ENCODE results near the gene ACAN.

The ACAN gene

GRCh38 chr15:88799341-88799740, 3.9 kb upstream of the ACAN start:
- no peak overlapping the region for H3K4me3 ChIP-seq (replicated peaks; ENCODE audit: low read depth, low read length)
- no peak for DNase-seq (ENCODE audit: low read depth)
- no peak for TF ChIP-seq CTCF (IDR thresholded peaks at IDR 0.05; ENCODE audit: low read length, missing control alignments)

- no peak for TF ChIP-seq CTCF (IDR thresholded peaks at IDR 0.05; ENCODE audit: low read length, missing control alignments)
- DNase-seq (ENCODE audit: low read depth) = peak; percentile 9
- H3K4me3 ChIP-seq (replicated peaks; ENCODE audit: low read depth, low read length) = no peak overlapping the region
These were observed 3.2 kb upstream of the ACAN start for GRCh38 chr15:88800026-88800425.

- no peak overlapping the region for H3K4me3 ChIP-seq (replicated peaks; ENCODE audit: low read depth, low read length)
- DNase-seq (ENCODE audit: low read depth) = no peak
- TF ChIP-seq CTCF (IDR thresholded peaks at IDR 0.05; ENCODE audit: low read length, missing control alignments) = no peak
These were observed 2.5 kb upstream of the ACAN start for GRCh38 chr15:88800738-88801137.

- no peak for DNase-seq (ENCODE audit: low read depth)
- H3K4me3 ChIP-seq (replicated peaks; ENCODE audit: low read depth, low read length) = no peak overlapping the region
- TF ChIP-seq CTCF (IDR thresholded peaks at IDR 0.05; ENCODE audit: low read length, missing control alignments) = no peak
These were observed 816 bp upstream of the ACAN start for GRCh38 chr15:88802250-88802990.

GRCh38 chr15:88802991-88803240, 320 bp upstream of the ACAN start:
- H3K4me3 ChIP-seq (replicated peaks; ENCODE audit: low read depth, low read length) = no peak overlapping the region
- TF ChIP-seq CTCF (IDR thresholded peaks at IDR 0.05; ENCODE audit: low read length, missing control alignments) = no peak
- no peak for DNase-seq (ENCODE audit: low read depth)

GRCh38 chr15:88803920-88804247, 648 bp downstream of the ACAN start:
- no peak for DNase-seq (ENCODE audit: low read depth)
- no peak for TF ChIP-seq CTCF (IDR thresholded peaks at IDR 0.05; ENCODE audit: low read length, missing control alignments)
- no peak overlapping the region for H3K4me3 ChIP-seq (replicated peaks; ENCODE audit: low read depth, low read length)

- no peak overlapping the region for H3K4me3 ChIP-seq (replicated peaks; ENCODE audit: low read depth, low read length)
- no peak for DNase-seq (ENCODE audit: low read depth)
These were observed 1.0 kb downstream of the ACAN start for GRCh38 chr15:88804257-88804656.

More at GRCh38 chr15:88804257-88804656, 1.0 kb downstream of the ACAN start:
- TF ChIP-seq CTCF (IDR thresholded peaks at IDR 0.05; ENCODE audit: low read length, missing control alignments) = no peak
